Brain pericyte (primary cell): Measurements from ENCODE around the gene EMSY.

Experiments
- DNase-seq: peaks from one replicate; pipeline ENCODE4 v3.0.0-alpha.2; 2012; ENCODE audit warnings: low read depth, low spot score

The EMSY gene

GRCh38 chr11:76456571-76456970 lies 11.8 kb downstream of the EMSY start:
- DNase-seq: no peak

GRCh38 chr11:76459299-76459698 lies 14.5 kb downstream of the EMSY start:
- DNase-seq: no peak

- DNase-seq: no peak
Measured at GRCh38 chr11:76459846-76460245, 15.0 kb downstream of the EMSY start.

GRCh38 chr11:76462317-76462716 lies 17.5 kb downstream of the EMSY start:
- no peak for DNase-seq

- DNase-seq: no peak
Measured at GRCh38 chr11:76465701-76466100, 20.9 kb downstream of the EMSY start.

- DNase-seq: no peak
Measured at GRCh38 chr11:76466666-76467065, 21.8 kb downstream of the EMSY start.

- DNase-seq: no peak
Measured at GRCh38 chr11:76469141-76469540, 24.3 kb downstream of the EMSY start.

- no peak for DNase-seq
Measured at GRCh38 chr11:76471382-76471781, 26.6 kb downstream of the EMSY start.

- DNase-seq: no peak
Measured at GRCh38 chr11:76480241-76480640, 35.4 kb downstream of the EMSY start.

- no peak for DNase-seq
Measured at GRCh38 chr11:76491644-76492043, 46.8 kb downstream of the EMSY start.

- no peak for DNase-seq
Measured at GRCh38 chr11:76493040-76493439, 48.2 kb downstream of the EMSY start.

- DNase-seq: no peak
Measured at GRCh38 chr11:76493626-76494539, 49.1 kb downstream of the EMSY start.

GRCh38 chr11:76495019-76495418 lies 50.2 kb downstream of the EMSY start:
- DNase-seq: no peak

GRCh38 chr11:76496174-76496573 lies 51.4 kb downstream of the EMSY start:
- no peak for DNase-seq

GRCh38 chr11:76501526-76502202 lies 56.8 kb downstream of the EMSY start:
- DNase-seq: no peak

GRCh38 chr11:76506833-76507232 lies 62.0 kb downstream of the EMSY start:
- DNase-seq: no peak

- DNase-seq: no peak
Measured at GRCh38 chr11:76510060-76511047, 65.5 kb downstream of the EMSY start.

GRCh38 chr11:76512851-76513653 lies 68.2 kb downstream of the EMSY start:
- DNase-seq: no peak

GRCh38 chr11:76513654-76514034 lies 68.8 kb downstream of the EMSY start:
- no peak for DNase-seq

- no peak for DNase-seq
Measured at GRCh38 chr11:76515494-76515893, 70.7 kb downstream of the EMSY start.

GRCh38 chr11:76523147-76523546 lies 78.3 kb downstream of the EMSY start:
- DNase-seq: peak; percentile 72
